Activated naive CD4-positive, alpha-beta T cell treated with anti-CD3 and anti-CD28 coated beads, Interleukin-2, amount 50 U/mL, for 72 hours (primary cell): ENCODE results near the gene MYLK. TPM values are rescaled to one million over a fixed set of nuclear protein-coding genes. Genes with fewer than 3 reads are reported as not detected.
A peak's percentile ranks its signal among the peaks of the same experiment; 100 is the strongest.

Experiments
- ATAC-seq, 2 donors: fragments of 150-1000 bp; cut with Tn5 transposase; 2 replicates each; pipeline ENCODE4 v1.10.0; 2021; ENCODE audit warnings: mild to moderate bottlenecking in 2 of 2, moderate library complexity in 2 of 2
- DNase-seq, 2 donors: peaks; one replicate each; pipeline ENCODE4 v3.0.0; 2021 to 2022; ENCODE audit warnings: low spot score in 2 of 2
- H3K27ac Mint-ChIP-seq, 2 donors: one replicate each; pipeline ENCODE4 v1.8.0; 2022; ENCODE audit warnings: mild to moderate bottlenecking in 2 of 2, mixed read lengths in 2 of 2
- H3K36me3 Mint-ChIP-seq, 2 donors: one replicate each; pipeline ENCODE4 v1.8.0; 2022; ENCODE audit warnings: mixed read lengths in 2 of 2
- H3K9me3 Mint-ChIP-seq, 2 donors: one replicate each; pipeline ENCODE4 v1.8.0; 2022; ENCODE audit warnings: mixed read lengths in 2 of 2
- total RNA-seq, 2 donors: library from RNA; stranded (reverse); gene quantifications; one replicate each; pipeline ENCODE4 v1.2.3, GENCODE V29; 2022

The MYLK gene
- total RNA-seq, 2 donors from 2014 or later: 0.19 to 0.30 TPM

DNA sequence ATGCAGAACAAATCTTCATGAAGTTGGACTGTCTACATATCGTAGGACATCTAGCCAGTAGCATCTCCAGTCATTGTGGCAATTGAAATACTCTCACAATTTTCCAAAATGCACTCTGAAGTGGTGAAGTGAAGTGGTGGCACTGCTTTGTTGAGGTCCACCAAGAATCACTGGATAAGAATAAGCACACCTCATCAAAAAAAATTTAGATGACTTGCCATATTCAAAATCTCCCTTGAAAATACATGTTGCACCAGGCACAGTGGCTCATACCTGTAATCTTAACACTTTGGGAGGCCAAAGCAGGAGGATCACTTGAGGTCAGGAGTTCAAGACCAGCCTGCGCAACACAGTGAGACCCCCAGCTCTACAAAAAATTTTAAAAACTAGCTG lies 312.2 kb downstream of the MYLK start:
- Mint-ChIP-seq H3K36me3 (peaks cover 4 to 5% of the 10 kb centered on the region in 2 donors), H3K9me3 (no peaks in the 10 kb centered on the region), H3K27ac (no peak overlapping the region)
- ATAC-seq: no peak
- DNase-seq: no peak

GRCh38 chr3:123571264-123571972 lies 312.7 kb downstream of the MYLK start:
- DNase-seq (no peak), ATAC-seq (no peak)
- peaks cover 0 to 2% of the 10 kb centered on the region in 2 donors for H3K36me3 Mint-ChIP-seq
- H3K27ac Mint-ChIP-seq: no peak overlapping the region
- no peaks in the 10 kb centered on the region for H3K9me3 Mint-ChIP-seq

GRCh38 chr3:123568875-123569274 lies 315.3 kb downstream of the MYLK start:
- no peak for ATAC-seq
- no peaks in the 10 kb centered on the region for H3K36me3 Mint-ChIP-seq
- no peaks in the 10 kb centered on the region for H3K9me3 Mint-ChIP-seq
- no peak overlapping the region for H3K27ac Mint-ChIP-seq
- DNase-seq: no peak

DNA sequence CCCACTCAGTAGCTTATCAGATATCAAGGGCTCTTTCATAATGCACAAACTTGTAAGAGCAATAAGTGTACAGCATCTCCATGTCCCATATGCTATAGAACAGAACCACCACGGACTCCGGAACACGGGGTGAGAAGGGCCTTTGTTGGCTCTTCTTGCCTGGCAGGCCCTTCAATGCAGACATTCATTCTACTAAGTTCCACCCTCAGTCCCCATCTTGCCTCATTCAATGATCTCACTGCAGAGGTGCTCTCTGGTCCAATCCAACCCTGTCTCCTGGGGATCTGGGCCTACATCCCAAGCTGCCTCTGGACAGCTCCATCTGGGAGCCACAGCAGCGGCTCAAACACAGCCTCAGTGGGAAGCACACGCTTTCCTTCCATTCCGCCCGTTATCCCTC lies 316.1 kb downstream of the MYLK start:
- no peaks in the 10 kb centered on the region for H3K36me3 Mint-ChIP-seq
- H3K27ac Mint-ChIP-seq: no peak overlapping the region

GRCh38 chr3:123564056-123564455 lies 320.1 kb downstream of the MYLK start:
- ATAC-seq: no peak

More for the DNA sequence above, 316.1 kb downstream of the MYLK start:
- ATAC-seq (no peak), DNase-seq (no peak)
- no peaks in the 10 kb centered on the region for H3K9me3 Mint-ChIP-seq

GRCh38 chr3:123562547-123562946 lies 321.6 kb downstream of the MYLK start:
- no peak for DNase-seq
- ATAC-seq: peak in 1 of 2 donors; percentile 71
- Mint-ChIP-seq H3K36me3 (no peaks in the 10 kb centered on the region), H3K27ac (peak overlapping the region in 1 of 2 donors; percentile 49), H3K9me3 (no peaks in the 10 kb centered on the region)

More at GRCh38 chr3:123564056-123564455, 320.1 kb downstream of the MYLK start:
- Mint-ChIP-seq H3K27ac (peak overlapping the region in 1 of 2 donors; percentile 80), H3K36me3 (no peaks in the 10 kb centered on the region), H3K9me3 (no peaks in the 10 kb centered on the region)
- DNase-seq: no peak

DNA sequence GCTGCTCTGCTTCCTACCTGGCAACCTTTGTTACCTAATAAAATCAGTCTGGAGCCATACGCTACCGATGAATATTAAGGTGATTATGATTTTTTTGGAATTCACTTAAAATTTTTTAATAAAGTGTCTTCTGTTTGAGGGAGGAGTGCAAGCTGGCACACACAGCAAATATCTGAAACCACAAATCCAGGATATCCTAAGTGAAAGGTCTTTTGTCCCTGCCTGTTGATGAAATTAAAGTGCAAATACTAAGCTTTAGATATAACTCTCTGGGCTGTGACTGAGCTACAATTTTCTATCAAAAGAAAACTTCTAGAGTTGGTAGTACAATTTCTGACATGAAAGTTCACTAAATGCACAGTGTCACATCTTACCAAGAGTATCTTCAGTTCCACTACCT lies 322.9 kb downstream of the MYLK start:
- no peaks in the 10 kb centered on the region for H3K9me3 Mint-ChIP-seq
- DNase-seq (no peak), ATAC-seq (no peak)
- no peaks in the 10 kb centered on the region for H3K36me3 Mint-ChIP-seq
- no peak overlapping the region for H3K27ac Mint-ChIP-seq

Other genes with a start within 250 kb of the MYLK start
- gene CCDC14, start 76.9 kb upstream of the MYLK start, total RNA-seq: 10 to 100 TPM; 53.5 to 93.0 TPM
- not detected for gene ROPN1, start 107.8 kb upstream of the MYLK start, total RNA-seq
- 10 to 100 TPM in 1 of 2 donors, 1 to 10 TPM in 1; 1.8 to 11.4 TPM for gene KALRN, start 149.0 kb upstream of the MYLK start, total RNA-seq